Loucy (cell line): ENCODE results near the gene YBX2.

Experiments
- H2AFZ ChIP-seq: fragments of 200-600 bp; sonication (generic); 2 replicates; pipeline ENCODE4 v1.6.0; 2016; ENCODE audit warnings: antibody characterized with exemption, mild to moderate bottlenecking, low read length, moderate library complexity
- H3F3A ChIP-seq: fragments of 200-600 bp; 2 replicates; pipeline ENCODE4 v1.6.0; 2016; ENCODE audit warnings: antibody characterized with exemption, low read depth, mild to moderate bottlenecking
- H3K27me3 ChIP-seq: fragments of 200-600 bp; sonication (generic); 2 replicates; pipeline ENCODE4 v1.6.1; 2014; ENCODE audit warnings: low read length, mild to moderate bottlenecking; ENCODE audit not compliant: insufficient read depth, poor library complexity, severe bottlenecking
- H3K36me3 ChIP-seq: fragments of 200-600 bp; sonication (generic); 2 replicates; pipeline ENCODE4 v1.6.1; 2016; ENCODE audit warnings: low read length; ENCODE audit not compliant: insufficient read depth
- H3K4me1 ChIP-seq: fragments of 200-600 bp; sonication (generic); 2 replicates; pipeline ENCODE4 v1.5.1; 2014; ENCODE audit warnings: low read length, mild to moderate bottlenecking; ENCODE audit not compliant: insufficient read depth, poor library complexity, severe bottlenecking
- H3K4me2 ChIP-seq: fragments of 200-600 bp; sonication (generic); 2 replicates; pipeline ENCODE4 v1.6.0; 2014; ENCODE audit warnings: antibody characterized with exemption, low read length, low read depth, mild to moderate bottlenecking; ENCODE audit not compliant: poor library complexity, severe bottlenecking
- H3K4me3 ChIP-seq: fragments of 200-600 bp; sonication (generic); 2 replicates; pipeline ENCODE4 v1.5.1; 2014; ENCODE audit warnings: low read length, mild to moderate bottlenecking, mixed read lengths; ENCODE audit not compliant: poor library complexity, severe bottlenecking
- H3K79me2 ChIP-seq: fragments of 200-600 bp; sonication (generic); 2 replicates; pipeline ENCODE4 v1.6.1; 2014; ENCODE audit warnings: low read length; ENCODE audit not compliant: insufficient read depth
- H3K9ac ChIP-seq: fragments of 200-600 bp; sonication (generic); 2 replicates; pipeline ENCODE4 v1.6.0; 2014; ENCODE audit warnings: mild to moderate bottlenecking, low read depth, low read length, moderate library complexity; ENCODE audit not compliant: poor library complexity, severe bottlenecking
- H3K9me2 ChIP-seq: fragments of 200-600 bp; sonication (generic); replicated peaks from 2 replicates; pipeline ENCODE4 v1.6.1; 2016; ENCODE audit warnings: low read depth, low read length, mixed read lengths
- H3K9me3 ChIP-seq: fragments of 200-600 bp; sonication (generic); 2 replicates; pipeline ENCODE4 v1.6.1; 2014; ENCODE audit warnings: mild to moderate bottlenecking, antibody characterized with exemption, low read length, low read depth; ENCODE audit not compliant: insufficient read depth
- H4K20me1 ChIP-seq: fragments of 200-600 bp; sonication (generic); 2 replicates; pipeline ENCODE4 v1.6.0; 2014; ENCODE audit warnings: antibody characterized with exemption, low read length, mild to moderate bottlenecking; ENCODE audit not compliant: insufficient read depth, poor library complexity, severe bottlenecking
- EZH2phosphoT487 ChIP-seq: fragments of 200-600 bp; IDR thresholded peaks from 2 replicates; pipeline ENCODE4 v1.6.1; 2018; ENCODE audit warnings: antibody characterized with exemption, mild to moderate bottlenecking, moderate library complexity, borderline replicate concordance
- TF ChIP-seq, protein P1 (sequence below): fragments of 200-600 bp; sonication (generic); conservative IDR thresholded peaks from 2 replicates; pipeline ENCODE4 v1.5.1; 2014; ENCODE audit warnings: mild to moderate bottlenecking, antibody characterized with exemption, low read length

The YBX2 gene

DNA sequence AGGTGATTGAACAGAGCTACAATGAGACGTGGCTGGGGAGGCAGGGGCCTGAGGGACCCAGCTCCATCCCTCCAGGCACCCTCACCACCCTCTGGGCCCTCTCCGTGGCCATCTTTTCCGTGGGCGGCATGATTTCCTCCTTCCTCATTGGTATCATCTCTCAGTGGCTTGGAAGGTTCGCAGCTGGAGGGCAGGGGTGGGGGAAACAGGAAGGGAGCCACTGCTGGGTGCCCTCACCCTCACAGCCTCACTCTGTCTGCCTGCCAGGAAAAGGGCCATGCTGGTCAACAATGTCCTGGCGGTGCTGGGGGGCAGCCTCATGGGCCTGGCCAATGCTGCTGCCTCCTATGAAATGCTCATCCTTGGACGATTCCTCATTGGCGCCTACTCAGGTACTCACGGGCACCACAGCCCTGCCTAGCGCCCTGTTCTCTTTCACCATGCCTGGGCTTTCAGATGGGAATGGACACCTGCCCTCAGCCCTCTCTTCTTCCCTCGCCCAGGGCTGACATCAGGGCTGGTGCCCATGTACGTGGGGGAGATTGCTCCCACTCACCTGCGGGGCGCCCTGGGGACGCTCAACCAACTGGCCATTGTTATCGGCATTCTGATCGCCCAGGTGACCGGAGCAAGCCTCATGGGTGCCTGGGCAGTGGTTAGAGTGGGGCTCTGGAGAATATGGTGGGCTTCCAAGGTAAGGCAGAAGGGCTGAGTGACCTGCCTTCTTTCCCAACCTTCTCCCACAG is 10.8 kb downstream of the YBX2 start:
- Histone ChIP-seq H3F3A (0 out of 2 replicates have a peak, but pooled peaks cover 3% of the 10 kb centered on the region), H2AFZ (no peak overlapping the region), H3K9me3 (no peaks in the 10 kb centered on the region), H3K9ac (no peak overlapping the region), H4K20me1 (no peaks in the 10 kb centered on the region), H3K4me2 (no peak overlapping the region), H3K36me3 (no peaks in the 10 kb centered on the region), H3K4me3 (no peak overlapping the region), H3K9me2 (no peaks in the 10 kb centered on the region), H3K4me1 (peaks cover 13% of the 10 kb centered on the region), H3K79me2 (no peaks in the 10 kb centered on the region), H3K27me3 (no peaks in the 10 kb centered on the region)
- TF ChIP-seq, protein P1, sequence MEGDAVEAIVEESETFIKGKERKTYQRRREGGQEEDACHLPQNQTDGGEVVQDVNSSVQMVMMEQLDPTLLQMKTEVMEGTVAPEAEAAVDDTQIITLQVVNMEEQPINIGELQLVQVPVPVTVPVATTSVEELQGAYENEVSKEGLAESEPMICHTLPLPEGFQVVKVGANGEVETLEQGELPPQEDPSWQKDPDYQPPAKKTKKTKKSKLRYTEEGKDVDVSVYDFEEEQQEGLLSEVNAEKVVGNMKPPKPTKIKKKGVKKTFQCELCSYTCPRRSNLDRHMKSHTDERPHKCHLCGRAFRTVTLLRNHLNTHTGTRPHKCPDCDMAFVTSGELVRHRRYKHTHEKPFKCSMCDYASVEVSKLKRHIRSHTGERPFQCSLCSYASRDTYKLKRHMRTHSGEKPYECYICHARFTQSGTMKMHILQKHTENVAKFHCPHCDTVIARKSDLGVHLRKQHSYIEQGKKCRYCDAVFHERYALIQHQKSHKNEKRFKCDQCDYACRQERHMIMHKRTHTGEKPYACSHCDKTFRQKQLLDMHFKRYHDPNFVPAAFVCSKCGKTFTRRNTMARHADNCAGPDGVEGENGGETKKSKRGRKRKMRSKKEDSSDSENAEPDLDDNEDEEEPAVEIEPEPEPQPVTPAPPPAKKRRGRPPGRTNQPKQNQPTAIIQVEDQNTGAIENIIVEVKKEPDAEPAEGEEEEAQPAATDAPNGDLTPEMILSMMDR = no peak
- no peak for TF ChIP-seq EZH2phosphoT487

DNA sequence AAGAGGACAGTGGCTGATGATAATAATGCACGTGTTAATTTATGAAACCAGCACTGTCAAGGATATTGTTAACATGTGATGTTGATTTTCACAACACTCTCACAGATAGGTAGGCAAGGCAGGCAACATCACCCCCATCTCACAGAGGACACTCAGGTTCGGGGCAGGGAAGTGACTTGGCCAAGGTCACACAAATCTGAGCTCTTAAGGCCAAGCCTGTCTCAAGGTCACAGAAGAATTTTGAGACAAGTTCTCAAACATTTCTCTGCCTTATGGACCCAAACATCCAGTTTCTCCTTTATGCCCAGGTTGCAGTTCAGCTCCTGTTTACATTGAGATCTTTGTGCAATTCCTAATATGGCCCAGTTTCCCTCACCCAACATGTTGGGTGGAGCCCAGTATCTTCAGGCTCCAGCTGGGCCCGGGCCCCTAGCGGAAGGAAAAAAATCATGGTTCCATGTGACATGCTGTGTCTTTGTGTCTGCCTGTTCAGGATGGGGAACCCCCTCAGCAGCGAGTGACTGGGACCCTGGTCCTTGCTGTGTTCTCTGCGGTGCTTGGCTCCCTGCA is 11.6 kb downstream of the YBX2 start:
- Histone ChIP-seq H3K9me3 (no peaks in the 10 kb centered on the region), H3K79me2 (no peaks in the 10 kb centered on the region), H3K9ac (no peak overlapping the region), H3K9me2 (no peaks in the 10 kb centered on the region), H3K4me2 (no peak overlapping the region), H2AFZ (no peak overlapping the region), H3F3A (0 out of 2 replicates have a peak, but pooled peaks cover 3% of the 10 kb centered on the region), H3K4me3 (no peak overlapping the region), H4K20me1 (no peaks in the 10 kb centered on the region), H3K36me3 (no peaks in the 10 kb centered on the region), H3K27me3 (no peaks in the 10 kb centered on the region), H3K4me1 (peaks cover 13% of the 10 kb centered on the region)
- TF ChIP-seq, protein P1 = no peak
- TF ChIP-seq EZH2phosphoT487 = no peak

DNA sequence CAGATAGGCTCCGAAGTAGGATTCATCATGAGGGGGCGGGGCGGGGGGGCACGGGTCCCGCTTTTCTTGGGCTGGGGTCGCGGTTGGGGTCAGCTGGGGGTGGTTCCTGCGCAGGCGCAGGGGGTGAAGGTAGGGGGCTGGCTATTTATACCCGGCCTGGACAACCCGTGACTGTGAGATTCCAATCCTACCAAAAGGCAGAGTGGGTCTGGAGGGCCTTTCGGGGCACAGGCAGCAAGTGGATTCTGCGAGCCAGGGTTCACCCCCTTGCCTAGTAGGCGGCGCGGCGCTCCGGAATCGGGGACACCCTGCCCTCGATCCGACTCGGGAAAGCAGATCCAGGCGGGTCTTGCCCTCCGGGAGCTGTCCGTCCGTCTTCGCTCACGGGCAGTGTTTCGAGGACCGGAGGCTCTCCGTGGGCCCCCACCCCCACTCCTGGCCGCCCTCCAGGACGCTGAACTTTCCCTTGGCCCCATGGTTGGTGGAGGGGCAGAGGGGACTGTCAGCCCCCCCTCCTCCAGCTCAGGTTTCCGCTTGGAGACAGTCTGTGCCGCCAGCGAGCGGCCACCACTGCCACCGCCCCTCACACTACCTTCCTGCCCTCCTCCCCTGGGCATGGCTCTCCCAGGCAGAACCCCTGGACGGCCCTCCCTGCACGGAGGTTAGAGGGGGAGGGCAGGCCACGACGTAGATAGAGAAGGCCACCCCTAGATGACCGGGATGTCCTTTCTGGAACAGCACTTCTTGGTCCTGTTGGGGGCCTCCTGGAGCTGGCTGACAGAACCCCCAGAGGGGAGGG is 12.3 kb downstream of the YBX2 start:
- Histone ChIP-seq H3K4me3 (peak overlapping the region; percentile 69), H3K9me3 (no peaks in the 10 kb centered on the region), H3K4me1 (peaks cover 13% of the 10 kb centered on the region), H3K4me2 (peak overlapping the region; percentile 90), H3K9ac (no peak overlapping the region), H3K36me3 (no peaks in the 10 kb centered on the region), H3F3A (0 out of 2 replicates have a peak, but pooled peaks cover 3% of the 10 kb centered on the region), H3K79me2 (no peaks in the 10 kb centered on the region), H2AFZ (peak overlapping the region; percentile 67), H4K20me1 (no peaks in the 10 kb centered on the region), H3K27me3 (no peaks in the 10 kb centered on the region), H3K9me2 (no peaks in the 10 kb centered on the region)
- TF ChIP-seq, protein P1 = no peak
- no peak for TF ChIP-seq EZH2phosphoT487
